ENCODE data around the gene AKR1E2.

DNA sequence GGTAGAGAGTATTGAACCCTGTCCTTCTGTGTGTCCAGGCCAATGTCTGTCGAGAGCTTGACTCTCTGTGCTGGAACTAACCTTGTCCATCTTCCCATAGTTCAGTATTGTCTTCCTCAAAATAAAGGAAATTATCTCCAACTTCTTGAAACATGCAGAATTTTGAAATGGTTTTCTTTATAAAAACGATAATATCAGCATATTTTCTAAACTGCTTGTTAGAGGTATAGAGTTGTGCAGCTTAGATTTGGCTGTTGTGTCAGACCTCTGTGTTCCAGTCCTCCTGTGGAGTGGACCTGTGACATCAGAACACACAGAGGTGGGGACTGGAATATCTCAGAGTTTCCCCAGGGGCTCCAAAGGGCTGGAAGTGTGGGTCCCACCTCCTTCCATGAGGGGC, 22.2 kb upstream of the AKR1E2 start:
- TF ChIP-seq, protein P1, sequence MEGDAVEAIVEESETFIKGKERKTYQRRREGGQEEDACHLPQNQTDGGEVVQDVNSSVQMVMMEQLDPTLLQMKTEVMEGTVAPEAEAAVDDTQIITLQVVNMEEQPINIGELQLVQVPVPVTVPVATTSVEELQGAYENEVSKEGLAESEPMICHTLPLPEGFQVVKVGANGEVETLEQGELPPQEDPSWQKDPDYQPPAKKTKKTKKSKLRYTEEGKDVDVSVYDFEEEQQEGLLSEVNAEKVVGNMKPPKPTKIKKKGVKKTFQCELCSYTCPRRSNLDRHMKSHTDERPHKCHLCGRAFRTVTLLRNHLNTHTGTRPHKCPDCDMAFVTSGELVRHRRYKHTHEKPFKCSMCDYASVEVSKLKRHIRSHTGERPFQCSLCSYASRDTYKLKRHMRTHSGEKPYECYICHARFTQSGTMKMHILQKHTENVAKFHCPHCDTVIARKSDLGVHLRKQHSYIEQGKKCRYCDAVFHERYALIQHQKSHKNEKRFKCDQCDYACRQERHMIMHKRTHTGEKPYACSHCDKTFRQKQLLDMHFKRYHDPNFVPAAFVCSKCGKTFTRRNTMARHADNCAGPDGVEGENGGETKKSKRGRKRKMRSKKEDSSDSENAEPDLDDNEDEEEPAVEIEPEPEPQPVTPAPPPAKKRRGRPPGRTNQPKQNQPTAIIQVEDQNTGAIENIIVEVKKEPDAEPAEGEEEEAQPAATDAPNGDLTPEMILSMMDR (IDR thresholded peaks at IDR 0.05; ENCODE audit: borderline replicate concordance, extremely low read depth, low read length, poor library complexity, severe bottlenecking): no peak
- TF ChIP-seq EZH2 (IDR thresholded peaks at IDR 0.05; ENCODE audit: borderline replicate concordance, low read depth, low read length, severe bottlenecking): no peak

Measured in DND-41 (cell line).